Transverse colon (tissue), 4 donors: ENCODE results near the gene HERC4. TPM values are rescaled to one million over a fixed set of nuclear protein-coding genes. Genes with fewer than 3 reads are reported as not detected.

Experiments used
- DNase-seq: peaks from one replicate; pipeline ENCODE4 v3.0.0-alpha.2; 2019
- H3K27ac ChIP-seq, 4 donors: fragments of 200-600 bp; sonication (generic); 2 replicates each; pipeline ENCODE4 v1.5.1; 2016 to 2018; ENCODE audit warnings: inconsistent platforms in 4 of 4
- H3K27me3 ChIP-seq: fragments of 200-600 bp; sonication (generic); 2 replicates; pipeline ENCODE4 v1.5.1; 2017; ENCODE audit warnings: inconsistent platforms
- H3K36me3 ChIP-seq, 4 donors: fragments of 200-600 bp; sonication (generic); 2 replicates each; pipeline ENCODE4 v1.5.1; 2017 to 2019; ENCODE audit warnings: inconsistent platforms in 4 of 4
- H3K4me1 ChIP-seq, 4 donors: fragments of 200-600 bp; sonication (generic); 2 replicates each; pipeline ENCODE4 v1.5.1; 2017 to 2020; ENCODE audit warnings: inconsistent platforms in 4 of 4
- H3K4me3 ChIP-seq, 4 donors: fragments of 200-600 bp; sonication (generic); 1 replicate in 1 of 4; 2 replicates in 3 of 4; pipeline versions ENCODE4 v1.5.1 to v1.6.1; 2017 to 2019; ENCODE audit warnings: inconsistent platforms in 4 of 4
- H3K9me3 ChIP-seq, 2 donors: fragments of 200-600 bp; sonication (generic); 2 replicates each; pipeline ENCODE4 v1.5.1; 2017 to 2019; ENCODE audit warnings: inconsistent platforms in 2 of 2
- CTCF ChIP-seq, 5 experiments: fragments of 200-600 bp in 3 of 5; fragments of 450-650 bp in 2 of 5; sonication (generic) in 3 of 5; IDR thresholded peaks; 1 replicate in 2 of 5; 2 replicates in 3 of 5; pipeline ENCODE4 v1.5.1; 2016 to 2017; ENCODE audit warnings: antibody characterized with exemption in 5 of 5, inconsistent platforms in 3 of 5, mild to moderate bottlenecking in 2 of 5, moderate library complexity in 1 of 5
- EP300 ChIP-seq: sonication (generic); formaldehyde crosslinking; IDR thresholded peaks from one replicate; pipeline ENCODE4 v1.6.1; 2017; ENCODE audit warnings: antibody characterized with exemption, low read depth
- POLR2A ChIP-seq: fragments of 450-650 bp; IDR thresholded peaks from one replicate; pipeline ENCODE4 v1.6.1; 2016; ENCODE audit warnings: antibody characterized with exemption, mild to moderate bottlenecking, moderate library complexity
- POLR2AphosphoS5 ChIP-seq, 3 donors: sonication (generic); formaldehyde crosslinking; IDR thresholded peaks; one replicate each; pipeline ENCODE4 v1.6.1; 2016; ENCODE audit warnings: antibody characterized with exemption in 3 of 3
- WGBS, 2 donors: methylation state at CpG; one replicate each; pipeline ENCODE4 v1.1.5; 2018; ENCODE audit warnings: low coverage in 1 of 2; 5-methylcytosine and 5-hydroxymethylcytosine counted together
- in situ Hi-C, 4 donors: fragments of 200-750 bp; cut with MboI; loops; one replicate each; pipeline versions ENCODE4 v1.15.0 to v1.15.1; 2017; ENCODE audit warnings: low sequenced_read_pairs in 3 of 4, low pct_ligation_motif_present in 1 of 4, low pct_unique_long_range_greater_than_20kb in 1 of 4
- intact Hi-C: fragments of 100-400 bp; cut with DNase I; formaldehyde crosslinking; loops from one replicate; pipeline ENCODE4 v1.15.1; 2023; ENCODE audit warnings: low total_unique reads
- total RNA-seq, 4 donors: library from RNA; depleted of rRNA; stranded (reverse); fragments of >200 nt; gene quantifications; one replicate each; pipeline ENCODE4 v1.1.0, GENCODE V29; 2016

The HERC4 gene
- total RNA-seq, 4 donors from 2014 or later: 32.0 to 154 (median 105) TPM

- WGBS, 2 donors: 87% methylated on average over 1 of the region's 1 CpG; no CpG with 5 or more reads in 1 of the 2 donors
- in situ Hi-C loops (no loop called here), intact Hi-C loops (no loop called here)
- H3K36me3 ChIP-seq: no peaks in the 10 kb centered on the region
- peaks cover 3% of the 10 kb centered on the region for H3K27me3 ChIP-seq
- H3K9me3 ChIP-seq: no peaks in the 10 kb centered on the region
- no peaks in the 10 kb centered on the region for H3K4me1 ChIP-seq
- no peak overlapping the region for H3K27ac ChIP-seq
- H3K4me3 ChIP-seq: no peak overlapping the region
- no peak for TF ChIP-seq POLR2A
- TF ChIP-seq EP300: no peak
- no peak for DNase-seq
Measured at GRCh38 chr10:68107651-68108050, 32.6 kb upstream of the HERC4 start.

GRCh38 chr10:68106656-68107055 lies 31.6 kb upstream of the HERC4 start:
- Histone ChIP-seq H3K27ac (no peak overlapping the region), H3K4me1 (no peaks in the 10 kb centered on the region), H3K27me3 (peaks cover 3% of the 10 kb centered on the region), H3K4me3 (no peak overlapping the region), H3K9me3 (no peaks in the 10 kb centered on the region), H3K36me3 (no peaks in the 10 kb centered on the region)
- WGBS, 2 donors: 75% methylated on average over 3 of the region's 3 CpGs
- intact Hi-C loops: no loop called here
- DNase-seq: no peak
- TF ChIP-seq CTCF (IDR thresholded peaks at IDR 0.05) (no peak), POLR2AphosphoS5 (IDR thresholded peaks at IDR 0.05) (no peak)
- in situ Hi-C loops: no loop called here

GRCh38 chr10:68105820-68106219 lies 30.7 kb upstream of the HERC4 start:
- no peak for DNase-seq
- TF ChIP-seq POLR2AphosphoS5 (IDR thresholded peaks at IDR 0.05): no peak
- TF ChIP-seq POLR2A: no peak
- no peak for TF ChIP-seq CTCF (IDR thresholded peaks at IDR 0.05)
- TF ChIP-seq EP300: no peak
- H3K27ac ChIP-seq: no peak overlapping the region
- WGBS, 2 donors: 46 to 51% methylated on average over 3 of the region's 3 CpGs
- no peaks in the 10 kb centered on the region for H3K36me3 ChIP-seq
- peaks cover 3% of the 10 kb centered on the region for H3K27me3 ChIP-seq
- in situ Hi-C loops: no loop called here
- H3K4me3 ChIP-seq: no peak overlapping the region
- intact Hi-C loops: no loop called here
- no peaks in the 10 kb centered on the region for H3K9me3 ChIP-seq
- H3K4me1 ChIP-seq: no peaks in the 10 kb centered on the region

- H3K4me1 ChIP-seq: no peaks in the 10 kb centered on the region
- H3K27ac ChIP-seq: no peak overlapping the region
- peaks cover 3% of the 10 kb centered on the region for H3K27me3 ChIP-seq
- no peak for DNase-seq
- intact Hi-C loops: no loop called here
- no peaks in the 10 kb centered on the region for H3K36me3 ChIP-seq
- TF ChIP-seq EP300 (no peak), POLR2A (no peak), CTCF (IDR thresholded peaks at IDR 0.05) (no peak), POLR2AphosphoS5 (IDR thresholded peaks at IDR 0.05) (no peak)
- H3K4me3 ChIP-seq: no peak overlapping the region
- H3K9me3 ChIP-seq: no peaks in the 10 kb centered on the region
- in situ Hi-C loops: no loop called here
- WGBS, 2 donors: 100% methylated on average over 2 to 3 of the region's 3 CpGs
Measured at GRCh38 chr10:68103901-68104300, 28.8 kb upstream of the HERC4 start.

- no peak for DNase-seq
- in situ Hi-C loops (no loop called here), intact Hi-C loops (no loop called here)
- Histone ChIP-seq H3K27ac (no peak overlapping the region), H3K36me3 (no peaks in the 10 kb centered on the region), H3K9me3 (no peaks in the 10 kb centered on the region), H3K4me1 (no peaks in the 10 kb centered on the region), H3K27me3 (peaks cover 3% of the 10 kb centered on the region), H3K4me3 (no peak overlapping the region)
- 54 to 80% methylated on average over 2 to 4 of the region's 4 CpGs for WGBS, 2 donors
- TF ChIP-seq POLR2A: no peak
- TF ChIP-seq EP300: no peak
- TF ChIP-seq CTCF (IDR thresholded peaks at IDR 0.05): no peak
- TF ChIP-seq POLR2AphosphoS5 (IDR thresholded peaks at IDR 0.05): no peak
Measured at GRCh38 chr10:68103261-68103878, 28.3 kb upstream of the HERC4 start.
